Neural cell (in vitro differentiated cells): ENCODE results near the gene ZNF586.

Source experiments
- EP300 ChIP-seq: fragments of 450-650 bp; conservative IDR thresholded peaks from 2 replicates; pipeline ENCODE4 v1.6.1; 2014; ENCODE audit warnings: antibody characterized with exemption, mild to moderate bottlenecking, moderate library complexity; ENCODE audit not compliant: poor library complexity, severe bottlenecking
- EZH2 ChIP-seq: fragments of 200-600, 300-800 bp; shearing (Covaris generic), sonication (generic); IDR thresholded peaks from 2 replicates; pipeline ENCODE4 v1.6.1; 2014; ENCODE audit warnings: antibody characterized with exemption, low read length, borderline replicate concordance, mild to moderate bottlenecking; ENCODE audit not compliant: insufficient read depth, poor library complexity, severe bottlenecking
- POLR2AphosphoS5 ChIP-seq: IDR thresholded peaks from 2 replicates; pipeline ENCODE4 v1.6.1; 2012
- SMC3 ChIP-seq: fragments of 450-650 bp; conservative IDR thresholded peaks from 2 replicates; pipeline ENCODE4 v1.6.1; 2014; ENCODE audit warnings: antibody characterized with exemption, mild to moderate bottlenecking, moderate library complexity; ENCODE audit not compliant: poor library complexity
- TAF1 ChIP-seq: IDR thresholded peaks from 2 replicates; pipeline ENCODE4 v1.6.1; 2012; ENCODE audit warnings: low read depth
- TF ChIP-seq, protein P1 (sequence below): fragments of 450-650 bp; IDR thresholded peaks from 2 replicates; pipeline ENCODE4 v1.5.1; 2014; ENCODE audit warnings: antibody characterized with exemption, mild to moderate bottlenecking, moderate library complexity; ENCODE audit not compliant: poor library complexity, severe bottlenecking
- TF ChIP-seq, protein P2 (sequence below): IDR thresholded peaks from 2 replicates; pipeline ENCODE4 v1.6.1; 2012; ENCODE audit warnings: borderline replicate concordance

DNA sequence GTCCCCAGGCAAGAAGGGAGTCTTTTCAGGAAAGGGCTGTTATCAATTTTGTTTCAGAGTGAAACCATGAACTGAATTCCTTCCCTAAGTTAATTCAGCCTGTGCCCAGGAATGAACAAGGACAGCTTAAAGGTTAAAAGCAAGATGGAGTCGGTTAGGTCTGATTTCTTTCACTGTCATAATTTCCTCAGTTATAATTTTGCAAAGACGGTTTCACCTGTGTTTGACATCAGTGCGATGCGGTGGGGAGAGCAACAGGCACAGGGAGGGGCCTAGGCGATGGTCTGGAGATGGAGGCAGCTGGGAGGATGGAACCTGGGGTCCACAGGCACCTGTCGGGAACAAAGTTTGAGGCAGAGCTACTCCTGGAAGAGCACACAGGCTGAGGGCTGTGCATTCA, 51.1 kb downstream of the ZNF586 start:
- TF ChIP-seq, protein P1, sequence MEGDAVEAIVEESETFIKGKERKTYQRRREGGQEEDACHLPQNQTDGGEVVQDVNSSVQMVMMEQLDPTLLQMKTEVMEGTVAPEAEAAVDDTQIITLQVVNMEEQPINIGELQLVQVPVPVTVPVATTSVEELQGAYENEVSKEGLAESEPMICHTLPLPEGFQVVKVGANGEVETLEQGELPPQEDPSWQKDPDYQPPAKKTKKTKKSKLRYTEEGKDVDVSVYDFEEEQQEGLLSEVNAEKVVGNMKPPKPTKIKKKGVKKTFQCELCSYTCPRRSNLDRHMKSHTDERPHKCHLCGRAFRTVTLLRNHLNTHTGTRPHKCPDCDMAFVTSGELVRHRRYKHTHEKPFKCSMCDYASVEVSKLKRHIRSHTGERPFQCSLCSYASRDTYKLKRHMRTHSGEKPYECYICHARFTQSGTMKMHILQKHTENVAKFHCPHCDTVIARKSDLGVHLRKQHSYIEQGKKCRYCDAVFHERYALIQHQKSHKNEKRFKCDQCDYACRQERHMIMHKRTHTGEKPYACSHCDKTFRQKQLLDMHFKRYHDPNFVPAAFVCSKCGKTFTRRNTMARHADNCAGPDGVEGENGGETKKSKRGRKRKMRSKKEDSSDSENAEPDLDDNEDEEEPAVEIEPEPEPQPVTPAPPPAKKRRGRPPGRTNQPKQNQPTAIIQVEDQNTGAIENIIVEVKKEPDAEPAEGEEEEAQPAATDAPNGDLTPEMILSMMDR, result no peak
- TF ChIP-seq, protein P2, sequence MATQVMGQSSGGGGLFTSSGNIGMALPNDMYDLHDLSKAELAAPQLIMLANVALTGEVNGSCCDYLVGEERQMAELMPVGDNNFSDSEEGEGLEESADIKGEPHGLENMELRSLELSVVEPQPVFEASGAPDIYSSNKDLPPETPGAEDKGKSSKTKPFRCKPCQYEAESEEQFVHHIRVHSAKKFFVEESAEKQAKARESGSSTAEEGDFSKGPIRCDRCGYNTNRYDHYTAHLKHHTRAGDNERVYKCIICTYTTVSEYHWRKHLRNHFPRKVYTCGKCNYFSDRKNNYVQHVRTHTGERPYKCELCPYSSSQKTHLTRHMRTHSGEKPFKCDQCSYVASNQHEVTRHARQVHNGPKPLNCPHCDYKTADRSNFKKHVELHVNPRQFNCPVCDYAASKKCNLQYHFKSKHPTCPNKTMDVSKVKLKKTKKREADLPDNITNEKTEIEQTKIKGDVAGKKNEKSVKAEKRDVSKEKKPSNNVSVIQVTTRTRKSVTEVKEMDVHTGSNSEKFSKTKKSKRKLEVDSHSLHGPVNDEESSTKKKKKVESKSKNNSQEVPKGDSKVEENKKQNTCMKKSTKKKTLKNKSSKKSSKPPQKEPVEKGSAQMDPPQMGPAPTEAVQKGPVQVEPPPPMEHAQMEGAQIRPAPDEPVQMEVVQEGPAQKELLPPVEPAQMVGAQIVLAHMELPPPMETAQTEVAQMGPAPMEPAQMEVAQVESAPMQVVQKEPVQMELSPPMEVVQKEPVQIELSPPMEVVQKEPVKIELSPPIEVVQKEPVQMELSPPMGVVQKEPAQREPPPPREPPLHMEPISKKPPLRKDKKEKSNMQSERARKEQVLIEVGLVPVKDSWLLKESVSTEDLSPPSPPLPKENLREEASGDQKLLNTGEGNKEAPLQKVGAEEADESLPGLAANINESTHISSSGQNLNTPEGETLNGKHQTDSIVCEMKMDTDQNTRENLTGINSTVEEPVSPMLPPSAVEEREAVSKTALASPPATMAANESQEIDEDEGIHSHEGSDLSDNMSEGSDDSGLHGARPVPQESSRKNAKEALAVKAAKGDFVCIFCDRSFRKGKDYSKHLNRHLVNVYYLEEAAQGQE, result no peak
- TF ChIP-seq TAF1, result no peak
- no peak for TF ChIP-seq EP300
- no peak for TF ChIP-seq POLR2AphosphoS5
- TF ChIP-seq EZH2, result no peak
- TF ChIP-seq SMC3, result no peak
